HEK293 (cell line): Measurements from ENCODE around the gene GNS.

Experiments
- CTCF ChIA-PET: fragments of 350-600 bp; formaldehyde crosslinking; extraction: SDS; loops from one replicate; lab custom pipeline; 2021; ENCODE audit warnings: antibody characterized with exemption; lab: Yijun Ruan, JAX
- POLR2A ChIA-PET: fragments of 300-600 bp; formaldehyde crosslinking; extraction: SDS; loops from one replicate; lab custom pipeline; 2020; ENCODE audit warnings: antibody characterized with exemption, inconsistent platforms; lab: Yijun Ruan, JAX
- H3K27ac ChIP-seq: fragments of 200-500 bp; sonication (Bioruptor generic); 2 replicates; pipeline ENCODE4 v1.5.1; 2014; ENCODE audit warnings: low read depth, low read length, control low read depth, inconsistent platforms; ENCODE audit errors: extremely low read depth
- H3K36me3 ChIP-seq, 2 experiments: fragments of 200-500 bp in 1 of 2; sonication (Bioruptor generic) in 1 of 2; 1 replicate in 1 of 2; 2 replicates in 1 of 2; pipeline ENCODE4 v1.5.1; 2014 to 2017; ENCODE audit warnings: inconsistent platforms in 2 of 2, low read length in 2 of 2; ENCODE audit not compliant: control insufficient read depth in 2 of 2, insufficient read depth in 1 of 2
- H3K4me1 ChIP-seq: fragments of 200-500 bp; sonication (Bioruptor generic); 2 replicates; pipeline ENCODE4 v1.5.1; 2014; ENCODE audit warnings: mild to moderate bottlenecking, low read length, inconsistent platforms; ENCODE audit not compliant: control insufficient read depth, insufficient read depth
- H3K4me3 ChIP-seq: 2 replicates; pipeline ENCODE4 v1.5.1; 2011; ENCODE audit warnings: low read depth, mild to moderate bottlenecking, control low read depth, low read length, moderate library complexity
- H3K9me3 ChIP-seq: fragments of 200-500 bp; sonication (Bioruptor generic); 2 replicates; pipeline ENCODE4 v1.5.1; 2014; ENCODE audit warnings: low read depth, low read length, inconsistent platforms; ENCODE audit not compliant: control insufficient read depth, insufficient read depth
- GLI4 ChIP-seq: fragments of 450-650 bp; formaldehyde crosslinking; IDR thresholded peaks from 2 replicates; pipeline ENCODE4 v1.5.1; 2016; ENCODE audit warnings: missing biosample characterization, missing genetic modification characterization
- SP7 ChIP-seq: fragments of 450-650 bp; formaldehyde crosslinking; IDR thresholded peaks from 2 replicates; pipeline ENCODE4 v1.5.1; 2016; ENCODE audit warnings: missing biosample characterization, missing genetic modification characterization
- TSHZ1 ChIP-seq: fragments of 450-650 bp; formaldehyde crosslinking; IDR thresholded peaks from 2 replicates; pipeline ENCODE4 v1.5.1; 2016; ENCODE audit warnings: missing biosample characterization, missing genetic modification characterization, borderline replicate concordance
- YY2 ChIP-seq: fragments of 450-650 bp; formaldehyde crosslinking; IDR thresholded peaks from 2 replicates; pipeline ENCODE4 v1.5.1; 2016; ENCODE audit warnings: missing biosample characterization, missing genetic modification characterization
- ZFP3 ChIP-seq: fragments of 450-650 bp; formaldehyde crosslinking; IDR thresholded peaks from 2 replicates; pipeline ENCODE4 v1.5.1; 2016; ENCODE audit warnings: low read depth, missing biosample characterization, missing genetic modification characterization
- ZFP37 ChIP-seq: fragments of 450-650 bp; formaldehyde crosslinking; IDR thresholded peaks from 2 replicates; pipeline ENCODE4 v1.5.1; 2016; ENCODE audit warnings: missing biosample characterization, missing genetic modification characterization
- ZNF10 ChIP-seq: fragments of 450-650 bp; formaldehyde crosslinking; IDR thresholded peaks from 2 replicates; pipeline ENCODE4 v1.5.1; 2017; ENCODE audit warnings: missing biosample characterization, missing genetic modification characterization
- ZNF2 ChIP-seq: fragments of 450-650 bp; formaldehyde crosslinking; IDR thresholded peaks from 2 replicates; pipeline ENCODE4 v1.5.1; 2016; ENCODE audit warnings: missing biosample characterization, missing genetic modification characterization
- ZNF211 ChIP-seq: fragments of 450-650 bp; formaldehyde crosslinking; IDR thresholded peaks from 2 replicates; pipeline ENCODE4 v1.5.1; 2016; ENCODE audit warnings: low read depth, missing biosample characterization, missing genetic modification characterization
- ZNF426 ChIP-seq: fragments of 450-650 bp; formaldehyde crosslinking; IDR thresholded peaks from 2 replicates; pipeline ENCODE4 v1.5.1; 2017; ENCODE audit warnings: missing biosample characterization, missing genetic modification characterization, mild to moderate bottlenecking, inconsistent platforms, moderate library complexity
- ZNF518A ChIP-seq: fragments of 450-650 bp; formaldehyde crosslinking; conservative IDR thresholded peaks from 2 replicates; pipeline ENCODE4 v1.5.1; 2016; ENCODE audit warnings: low read depth, missing biosample characterization, missing genetic modification characterization
- ZNF585B ChIP-seq: fragments of 450-650 bp; formaldehyde crosslinking; IDR thresholded peaks from 2 replicates; pipeline ENCODE4 v1.5.1; 2016; ENCODE audit warnings: missing biosample characterization, missing genetic modification characterization
- ZSCAN18 ChIP-seq: fragments of 450-650 bp; formaldehyde crosslinking; IDR thresholded peaks from 2 replicates; pipeline ENCODE4 v1.5.1; 2016; ENCODE audit warnings: missing biosample characterization, missing genetic modification characterization
- TF ChIP-seq, protein P1 (sequence below): fragments of 450-650 bp; formaldehyde crosslinking; IDR thresholded peaks from 2 replicates; pipeline ENCODE4 v1.5.1; 2016; ENCODE audit warnings: missing biosample characterization, missing genetic modification characterization
- TF ChIP-seq, protein P2 (sequence below): fragments of 450-650 bp; formaldehyde crosslinking; IDR thresholded peaks from 2 replicates; pipeline ENCODE4 v1.5.1; 2017; ENCODE audit warnings: missing biosample characterization, missing genetic modification characterization

The GNS gene

GRCh38 chr12:64744422-64745258 is 14.6 kb downstream of the GNS start:
- ChIA-PET POLR2A (interaction anchor here (0.7 kb wide), 1 partner anchor 49 kb away, joined by 9 read pairs; no protein-coding TSS in a partner anchor), CTCF (interaction anchor here (1.0 to 1.1 kb wide), 2 partner anchors 48 to 57 kb away, joined by 3 read pairs; no protein-coding TSS in a partner anchor)
- no peaks in the 10 kb centered on the region for H3K4me1 ChIP-seq
- H3K27ac ChIP-seq, result no peak overlapping the region
- TF ChIP-seq SP7 (tag by site-specific recombination), result peak; percentile 52
- no peak for TF ChIP-seq TSHZ1 (tag by site-specific recombination)
- TF ChIP-seq ZFP37, result no peak
- TF ChIP-seq ZNF211 (tag by site-specific recombination), result no peak
- TF ChIP-seq, protein P1, sequence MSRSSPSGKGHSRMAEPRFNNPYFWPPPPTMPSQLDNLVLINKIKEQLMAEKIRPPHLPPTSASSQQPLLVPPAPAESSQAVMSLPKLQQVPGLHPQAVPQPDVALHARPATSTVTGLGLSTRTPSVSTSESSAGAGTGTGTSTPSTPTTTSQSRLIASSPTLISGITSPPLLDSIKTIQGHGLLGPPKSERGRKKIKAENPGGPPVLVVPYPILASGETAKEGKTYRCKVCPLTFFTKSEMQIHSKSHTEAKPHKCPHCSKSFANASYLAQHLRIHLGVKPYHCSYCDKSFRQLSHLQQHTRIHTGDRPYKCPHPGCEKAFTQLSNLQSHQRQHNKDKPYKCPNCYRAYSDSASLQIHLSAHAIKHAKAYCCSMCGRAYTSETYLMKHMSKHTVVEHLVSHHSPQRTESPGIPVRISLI, result 0 out of 2 replicates have a peak, but pooled peaks have one; percentile 49
- no peak for TF ChIP-seq ZFP3
- TF ChIP-seq ZNF426 (tag by site-specific recombination), result no peak
- TF ChIP-seq, protein P2, sequence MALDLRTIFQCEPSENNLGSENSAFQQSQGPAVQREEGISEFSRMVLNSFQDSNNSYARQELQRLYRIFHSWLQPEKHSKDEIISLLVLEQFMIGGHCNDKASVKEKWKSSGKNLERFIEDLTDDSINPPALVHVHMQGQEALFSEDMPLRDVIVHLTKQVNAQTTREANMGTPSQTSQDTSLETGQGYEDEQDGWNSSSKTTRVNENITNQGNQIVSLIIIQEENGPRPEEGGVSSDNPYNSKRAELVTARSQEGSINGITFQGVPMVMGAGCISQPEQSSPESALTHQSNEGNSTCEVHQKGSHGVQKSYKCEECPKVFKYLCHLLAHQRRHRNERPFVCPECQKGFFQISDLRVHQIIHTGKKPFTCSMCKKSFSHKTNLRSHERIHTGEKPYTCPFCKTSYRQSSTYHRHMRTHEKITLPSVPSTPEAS (tag by site-specific recombination), result no peak
- no peak for TF ChIP-seq YY2 (tag by site-specific recombination)
- TF ChIP-seq ZSCAN18 (tag by site-specific recombination), result no peak
- TF ChIP-seq GLI4 (tag by site-specific recombination), result no peak
- no peaks in the 10 kb centered on the region for H3K9me3 ChIP-seq
- no peak overlapping the region for H3K4me3 ChIP-seq
- H3K36me3 ChIP-seq, result peaks cover 10 to 78% of the 10 kb centered on the region in 2 experiments

GRCh38 chr12:64743206-64743605 is 16.0 kb downstream of the GNS start:
- no peaks in the 10 kb centered on the region for H3K4me1 ChIP-seq
- H3K4me3 ChIP-seq, result no peak overlapping the region
- H3K36me3 ChIP-seq, result peaks cover 12 to 87% of the 10 kb centered on the region in 2 experiments
- ChIA-PET CTCF (interaction anchor here (0.8 to 1.1 kb wide), 2 partner anchors 45 to 47 kb away, joined by 3 read pairs; no protein-coding TSS in a partner anchor), POLR2A (no interaction called here)
- H3K9me3 ChIP-seq, result no peaks in the 10 kb centered on the region
- no peak for TF ChIP-seq ZNF585B
- TF ChIP-seq ZNF518A (tag by site-specific recombination), result no peak
- no peak for TF ChIP-seq ZNF2
- TF ChIP-seq ZNF10 (tag by site-specific recombination), result no peak
- TF ChIP-seq, all 188 proteins: peak for 0
- H3K27ac ChIP-seq, result no peak overlapping the region
